HepG2 (cell line): Measurements from ENCODE around the gene DCAF4. TPM values are rescaled to one million over a fixed set of nuclear protein-coding genes. Genes with fewer than 3 reads are reported as not detected.

ENCODE experiments used
- ASH2L ChIP-seq: fragments of 300-600, 200-600 bp; sonication (generic); IDR thresholded peaks from 2 replicates; pipeline ENCODE4 v1.7.0; 2017; ENCODE audit warnings: low read depth, mild to moderate bottlenecking, moderate library complexity, mixed read lengths, low read length; ENCODE audit not compliant: insufficient read length
- GLI4 ChIP-seq: sonication (generic); formaldehyde crosslinking; IDR thresholded peaks from 2 replicates; pipeline ENCODE4 v1.5.1; 2020; ENCODE audit warnings: missing genetic modification reagents, mild to moderate bottlenecking, moderate library complexity, borderline replicate concordance
- HDAC1 ChIP-seq: sonication (generic); formaldehyde crosslinking; IDR thresholded peaks from 2 replicates; pipeline ENCODE4 v1.5.1; 2020; ENCODE audit warnings: mild to moderate bottlenecking, missing genetic modification reagents
- MLLT10 ChIP-seq: sonication (generic); formaldehyde crosslinking; IDR thresholded peaks from 2 replicates; pipeline ENCODE4 v1.4.0; 2020; ENCODE audit warnings: missing genetic modification reagents
- MXI1 ChIP-seq: IDR thresholded peaks from 3 replicates; pipeline ENCODE4 v1.6.1; 2012; ENCODE audit warnings: low read depth, low read length, inconsistent platforms, borderline replicate concordance
- NCOA1 ChIP-seq: sonication (generic); formaldehyde crosslinking; IDR thresholded peaks from 2 replicates; pipeline ENCODE4 v1.9.0; 2021; ENCODE audit warnings: missing genetic modification reagents
- NCOA5 ChIP-seq: sonication (generic); formaldehyde crosslinking; IDR thresholded peaks from 2 replicates; pipeline ENCODE4 v1.4.0; 2020; ENCODE audit warnings: missing genetic modification reagents
- PHF21A ChIP-seq: sonication (generic); formaldehyde crosslinking; IDR thresholded peaks from 2 replicates; pipeline ENCODE4 v1.5.0; 2020; ENCODE audit warnings: mild to moderate bottlenecking, missing genetic modification reagents
- POGZ ChIP-seq: sonication (generic); formaldehyde crosslinking; IDR thresholded peaks from 2 replicates; pipeline ENCODE4 v1.4.0; 2020; ENCODE audit warnings: mild to moderate bottlenecking, missing genetic modification reagents
- PPARG ChIP-seq: conservative IDR thresholded peaks from 2 replicates; pipeline ENCODE4 v1.6.1; 2016; ENCODE audit warnings: missing biosample characterization, missing genetic modification reagents
- REL ChIP-seq: sonication (generic); formaldehyde crosslinking; conservative IDR thresholded peaks from 2 replicates; pipeline ENCODE4 v1.8.0; 2022; ENCODE audit warnings: mild to moderate bottlenecking, missing genetic modification reagents, moderate library complexity
- SALL1 ChIP-seq: sonication (generic); formaldehyde crosslinking; IDR thresholded peaks from 2 replicates; pipeline ENCODE4 v1.8.0; 2022; ENCODE audit warnings: mild to moderate bottlenecking, missing genetic modification reagents
- SIN3A ChIP-seq: IDR thresholded peaks from 2 replicates; pipeline ENCODE4 v1.6.1; 2011; ENCODE audit warnings: low read depth, mild to moderate bottlenecking, control low read depth, low read length, borderline replicate concordance
- SMARCC2 ChIP-seq: fragments of 450-650 bp; IDR thresholded peaks from 2 replicates; pipeline ENCODE4 v1.6.1; 2017; ENCODE audit warnings: antibody characterized with exemption, mild to moderate bottlenecking
- SMARCE1 ChIP-seq: fragments of 450-650 bp; IDR thresholded peaks from 2 replicates; pipeline ENCODE4 v1.6.1; 2017; ENCODE audit warnings: borderline replicate concordance
- TGIF2 ChIP-seq: IDR thresholded peaks from 2 replicates; pipeline ENCODE4 v1.6.1; 2016; ENCODE audit warnings: control low read depth, missing compliant biosample characterization
- YY1 ChIP-seq: IDR thresholded peaks from 2 replicates; pipeline ENCODE4 v1.6.1; 2011; ENCODE audit warnings: low read length, low read depth, moderate library complexity, mild to moderate bottlenecking; ENCODE audit not compliant: insufficient read depth, insufficient replicate concordance
- ZFP82 ChIP-seq: sonication (generic); formaldehyde crosslinking; IDR thresholded peaks from 2 replicates; pipeline ENCODE4 v1.5.1; 2020; ENCODE audit warnings: mild to moderate bottlenecking, missing genetic modification reagents, borderline replicate concordance
- ZNF224 ChIP-seq: sonication (generic); formaldehyde crosslinking; IDR thresholded peaks from 2 replicates; pipeline ENCODE4 v1.5.0; 2020; ENCODE audit warnings: mild to moderate bottlenecking, missing genetic modification reagents
- ZNF281 ChIP-seq: sonication (generic); formaldehyde crosslinking; IDR thresholded peaks from 2 replicates; pipeline ENCODE4 v1.4.0; 2020; ENCODE audit warnings: missing genetic modification reagents, borderline replicate concordance
- ZNF460 ChIP-seq: sonication (generic); formaldehyde crosslinking; IDR thresholded peaks from 2 replicates; pipeline ENCODE4 v1.5.1; 2020; ENCODE audit warnings: missing genetic modification reagents, mild to moderate bottlenecking, borderline replicate concordance
- ZNF616 ChIP-seq: sonication (generic); formaldehyde crosslinking; IDR thresholded peaks from 2 replicates; pipeline ENCODE4 v1.5.0; 2020; ENCODE audit warnings: low read depth, mild to moderate bottlenecking, missing genetic modification reagents
- ZNF619 ChIP-seq: sonication (generic); formaldehyde crosslinking; IDR thresholded peaks from 2 replicates; pipeline ENCODE4 v1.4.0; 2020; ENCODE audit warnings: mild to moderate bottlenecking, missing genetic modification reagents
- ZNF746 ChIP-seq: sonication (generic); formaldehyde crosslinking; IDR thresholded peaks from 2 replicates; pipeline ENCODE4 v1.8.0; 2022; ENCODE audit warnings: mild to moderate bottlenecking, missing genetic modification reagents
- polyA plus RNA-seq, 8 experiments: library from polyadenylated mRNA; depleted of rRNA in 3 of 8; stranded (reverse) in 7 of 8; unstranded in 1 of 8; fragments of >200 nt; fragmentation: Illumina TruSeq in 4 of 8; extraction: Trizol in 4 of 8; gene quantifications; 2 replicates each; pipeline versions ENCODE4 v1.2.1 to v1.2.3, GENCODE V29; 2011 to 2016; ENCODE audit warnings: low read depth in 4 of 8, missing spikeins in 1 of 8, mixed read lengths in 1 of 8; ENCODE audit not compliant: insufficient read depth in 1 of 8
- total RNA-seq, 5 experiments: library from RNA; depleted of rRNA; stranded (reverse); fragments of >200 nt; fragmentation: Illumina TruSeq; extraction: Trizol; gene quantifications; 2 replicates each; pipeline ENCODE4 v1.2.3, GENCODE V29; 2016; ENCODE audit warnings: low read depth in 1 of 5
- TF ChIP-seq, protein P1 (sequence below): sonication (generic); formaldehyde crosslinking; IDR thresholded peaks from 2 replicates; pipeline ENCODE4 v1.4.0; 2020; ENCODE audit warnings: missing genetic modification reagents

Gene DCAF4
- total and polyA plus RNA-seq, 2 of the 13 experiments (the other 11 are each of a cell fraction or from before 2014, with no cell fraction given) = 18.8 to 21.1 TPM

- TF ChIP-seq TGIF2 (CRISPR knock-in tag) (peak; percentile 67; the same call in 1 of the 2 replicates), MLLT10 (CRISPR knock-in tag) (no peak), ZNF619 (CRISPR knock-in tag) (no peak), SALL1 (CRISPR knock-in tag) (no peak), ASH2L (peak; percentile 17), SIN3A (no peak), PHF21A (CRISPR knock-in tag) (peak; percentile 95), MXI1 (peak; percentile 45; the same call in 1 of the 3 replicates), ZNF281 (CRISPR knock-in tag) (no peak), SMARCC2 (no peak), YY1 (peak; percentile 66), ZNF224 (no peak), HDAC1 (CRISPR knock-in tag) (no peak), ZNF460 (CRISPR knock-in tag) (no peak), GLI4 (CRISPR knock-in tag) (no peak), POGZ (CRISPR knock-in tag) (0 out of 2 replicates have a peak, but pooled peaks have one; percentile 34), ZFP82 (no peak), NCOA1 (CRISPR knock-in tag) (no peak), REL (no peak), ZNF616 (no peak), SMARCE1 (no peak), NCOA5 (CRISPR knock-in tag) (no peak), ZNF746 (CRISPR knock-in tag) (no peak), PPARG (CRISPR knock-in tag) (no peak)
- TF ChIP-seq, protein P1, sequence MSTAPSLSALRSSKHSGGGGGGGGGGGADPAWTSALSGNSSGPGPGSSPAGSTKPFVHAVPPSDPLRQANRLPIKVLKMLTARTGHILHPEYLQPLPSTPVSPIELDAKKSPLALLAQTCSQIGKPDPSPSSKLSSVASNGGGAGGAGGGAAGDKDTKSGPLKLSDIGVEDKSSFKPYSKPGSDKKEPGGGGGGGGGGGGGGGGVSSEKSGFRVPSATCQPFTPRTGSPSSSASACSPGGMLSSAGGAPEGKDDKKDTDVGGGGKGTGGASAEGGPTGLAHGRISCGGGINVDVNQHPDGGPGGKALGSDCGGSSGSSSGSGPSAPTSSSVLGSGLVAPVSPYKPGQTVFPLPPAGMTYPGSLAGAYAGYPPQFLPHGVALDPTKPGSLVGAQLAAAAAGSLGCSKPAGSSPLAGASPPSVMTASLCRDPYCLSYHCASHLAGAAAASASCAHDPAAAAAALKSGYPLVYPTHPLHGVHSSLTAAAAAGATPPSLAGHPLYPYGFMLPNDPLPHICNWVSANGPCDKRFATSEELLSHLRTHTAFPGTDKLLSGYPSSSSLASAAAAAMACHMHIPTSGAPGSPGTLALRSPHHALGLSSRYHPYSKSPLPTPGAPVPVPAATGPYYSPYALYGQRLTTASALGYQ (CRISPR knock-in tag) = no peak
These were observed 32.5 kb upstream of the DCAF4 start, which contains the start of gene DPF3 (continued) for GRCh38 chr14:72893636-72894322.
